GF-D8 (cell line): ENCODE measurements around the gene SWI5.

ENCODE experiments used
- DNase-seq: peaks from one replicate; lab custom pipeline; 2025; lab: John Stamatoyannopoulos, UW

Gene SWI5

GRCh38 chr9:128251732-128252100, 24.4 kb upstream of the SWI5 start:
- DNase-seq, result no peak

GRCh38 chr9:128252317-128253139, 23.5 kb upstream of the SWI5 start:
- no peak for DNase-seq

GRCh38 chr9:128253140-128253990, 22.7 kb upstream of the SWI5 start:
- DNase-seq, result no peak

- no peak for DNase-seq
Measured at GRCh38 chr9:128253991-128254346, 22.1 kb upstream of the SWI5 start.

GRCh38 chr9:128254362-128254761, 21.7 kb upstream of the SWI5 start:
- no peak for DNase-seq

GRCh38 chr9:128254855-128255759, 21.0 kb upstream of the SWI5 start:
- DNase-seq, result no peak

- DNase-seq, result no peak
Measured at GRCh38 chr9:128257086-128257825, 18.8 kb upstream of the SWI5 start.

- DNase-seq, result no peak
Measured at GRCh38 chr9:128257907-128258306, 18.2 kb upstream of the SWI5 start.

GRCh38 chr9:128258326-128258725, 17.8 kb upstream of the SWI5 start:
- no peak for DNase-seq

GRCh38 chr9:128259156-128259555, 16.9 kb upstream of the SWI5 start:
- no peak for DNase-seq

GRCh38 chr9:128260340-128260739, 15.7 kb upstream of the SWI5 start:
- DNase-seq, result no peak

- DNase-seq, result no peak
Measured at GRCh38 chr9:128262687-128263086, 13.4 kb upstream of the SWI5 start.

- no peak for DNase-seq
Measured at GRCh38 chr9:128265348-128265847, 10.7 kb upstream of the SWI5 start.

GRCh38 chr9:128266868-128267590, 9.0 kb upstream of the SWI5 start:
- DNase-seq, result no peak

GRCh38 chr9:128271112-128271511, 5.0 kb upstream of the SWI5 start:
- no peak for DNase-seq

- no peak for DNase-seq
Measured at GRCh38 chr9:128271512-128271911, 4.6 kb upstream of the SWI5 start.

- no peak for DNase-seq
Measured at GRCh38 chr9:128274245-128274644, 1.8 kb upstream of the SWI5 start.

- DNase-seq, result no peak
Measured at GRCh38 chr9:128275198-128276007, 673 bp upstream of the SWI5 start, which contains the start of gene GOLGA2. TSS of gene GOLGA2 (minus strand) at chr9:128276007. CDS start at chr9:128275976, 31 bp downstream.

- no peak for DNase-seq
Measured at GRCh38 chr9:128276574-128277270, 646 bp downstream of the SWI5 start.
